HG02642 (cell line): ENCODE measurements around the gene NPDC1.
"Not testable (repeated sequence)": the region's sequence is repeated elsewhere in the genome, so short reads cannot be mapped to it uniquely, and the experiment has no call there.

ENCODE experiments used
- ATAC-seq: cut with Tn5 transposase; IDR thresholded peaks from one replicate; pipeline ENCODE4 v1.9.1; 2021; ENCODE audit warnings: mild to moderate bottlenecking; ENCODE audit not compliant: unreplicated experiment, poor library complexity

NPDC1 gene

DNA sequence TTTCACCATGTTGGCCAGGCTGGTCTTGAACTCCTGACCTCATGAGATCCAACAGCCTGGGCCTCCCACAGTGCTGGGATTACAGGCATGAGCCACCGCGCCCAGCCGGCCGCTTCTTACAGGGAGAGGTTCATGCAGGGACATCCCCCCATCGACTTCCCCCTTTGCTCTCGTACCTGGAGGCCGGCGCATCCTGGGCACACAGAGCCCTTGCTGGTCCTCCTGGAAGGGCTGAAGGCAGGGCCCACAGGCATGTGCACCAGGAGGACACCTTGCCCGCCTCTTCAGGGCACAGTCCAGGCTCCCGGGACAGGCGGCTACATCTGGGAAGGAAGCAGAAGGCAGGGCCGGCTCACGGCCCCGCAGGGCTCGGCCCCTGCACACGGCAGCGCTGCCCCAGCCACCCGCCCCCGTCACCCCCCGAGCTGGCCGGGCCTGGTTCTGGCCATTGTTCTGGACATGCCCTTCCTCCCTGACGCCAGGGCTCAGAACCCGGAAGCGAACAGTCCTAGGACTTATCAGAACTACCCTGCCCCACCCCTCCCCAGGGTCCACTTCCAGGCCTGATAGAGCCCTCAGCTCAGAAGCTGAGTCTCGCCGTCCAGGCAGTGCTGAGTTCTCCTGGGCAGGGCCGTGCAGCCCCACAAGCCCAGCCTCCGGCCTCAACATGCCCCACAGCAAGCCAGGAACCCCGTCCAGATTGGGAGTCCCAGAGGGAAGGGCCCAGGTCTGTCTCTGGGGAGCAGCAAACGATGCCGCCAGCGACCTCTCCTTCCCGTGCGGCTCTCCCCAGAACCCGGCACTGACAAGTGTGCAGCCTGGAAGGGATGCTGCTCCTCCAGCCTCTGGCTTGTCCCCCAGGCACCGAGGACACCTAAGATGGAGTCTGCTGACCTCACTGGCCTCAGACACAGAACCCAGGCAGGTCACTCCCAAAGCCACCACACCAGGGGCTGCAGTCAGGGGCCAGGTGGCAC is 2.9 kb downstream of the NPDC1 start:
- no peak for ATAC-seq

DNA sequence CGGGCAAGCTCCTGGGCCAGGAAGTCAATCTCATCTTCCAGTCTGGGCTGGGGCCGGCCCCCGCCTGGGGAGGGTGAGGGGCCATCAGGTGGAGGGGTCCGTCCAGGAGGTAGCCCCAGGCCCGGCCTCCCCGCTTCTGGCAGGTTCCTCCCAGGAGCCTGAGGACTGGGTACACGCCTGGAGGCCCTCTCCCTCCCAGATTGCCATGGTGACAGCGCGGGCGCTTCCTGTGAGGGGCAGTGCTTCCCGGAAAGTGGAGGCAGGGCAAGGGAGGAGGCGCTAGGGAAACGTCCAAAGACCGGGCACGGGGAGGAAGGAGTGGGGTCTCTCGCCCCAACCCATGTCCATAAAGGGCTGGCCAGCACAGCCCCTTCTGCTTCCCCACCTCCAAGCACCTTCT is 4.9 kb downstream of the NPDC1 start:
- ATAC-seq: no peak

- ATAC-seq: no peak
Measured at GRCh38 chr9:137040568-137040967, 5.4 kb downstream of the NPDC1 start.

GRCh38 chr9:137039611-137040366 is 6.2 kb downstream of the NPDC1 start:
- ATAC-seq: no peak

DNA sequence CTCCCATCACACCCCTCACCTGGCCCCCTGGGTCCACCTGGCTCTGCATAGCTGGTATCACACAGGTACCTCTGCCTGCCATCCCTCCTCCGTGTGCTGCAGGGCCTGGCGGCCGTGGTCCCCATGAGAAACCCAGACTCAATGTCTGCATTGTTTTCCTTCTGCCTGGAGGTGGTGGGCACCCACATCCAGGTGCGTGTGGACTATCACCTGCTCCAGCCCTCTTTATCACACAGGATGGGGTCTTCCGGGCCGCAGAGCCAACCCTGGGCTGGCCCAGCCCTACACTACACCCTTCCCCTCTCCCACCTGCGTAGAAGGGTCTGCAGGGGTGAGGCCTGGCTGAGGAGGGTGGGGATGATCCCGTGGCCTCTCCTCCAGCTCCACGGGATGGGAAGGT is 7.1 kb downstream of the NPDC1 start:
- ATAC-seq: no peak

GRCh38 chr9:137037483-137037882 is 8.5 kb downstream of the NPDC1 start:
- ATAC-seq: no peak

- ATAC-seq: no peak
Measured at GRCh38 chr9:137037035-137037434, 8.9 kb downstream of the NPDC1 start.

DNA sequence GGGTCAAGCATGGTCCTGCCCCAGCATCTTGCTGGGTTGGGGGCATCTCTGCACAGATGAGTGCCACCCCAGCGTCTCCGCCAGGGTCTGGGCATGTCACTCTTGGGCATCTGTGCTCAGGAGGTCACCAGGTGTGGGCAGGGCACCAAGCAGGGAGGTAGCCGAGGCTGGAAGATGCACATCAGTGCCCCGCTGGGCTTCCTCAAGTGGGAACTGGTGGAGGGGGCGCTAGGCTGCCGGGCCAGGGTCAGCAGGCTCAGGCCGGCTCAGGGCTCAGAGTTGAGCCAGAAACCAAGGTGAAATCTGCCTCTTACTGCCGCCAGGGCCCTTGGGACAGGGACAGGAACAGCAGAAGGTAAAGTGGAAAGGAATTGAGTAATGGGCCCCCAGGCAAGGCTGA is 10.0 kb downstream of the NPDC1 start:
- ATAC-seq: no peak

DNA sequence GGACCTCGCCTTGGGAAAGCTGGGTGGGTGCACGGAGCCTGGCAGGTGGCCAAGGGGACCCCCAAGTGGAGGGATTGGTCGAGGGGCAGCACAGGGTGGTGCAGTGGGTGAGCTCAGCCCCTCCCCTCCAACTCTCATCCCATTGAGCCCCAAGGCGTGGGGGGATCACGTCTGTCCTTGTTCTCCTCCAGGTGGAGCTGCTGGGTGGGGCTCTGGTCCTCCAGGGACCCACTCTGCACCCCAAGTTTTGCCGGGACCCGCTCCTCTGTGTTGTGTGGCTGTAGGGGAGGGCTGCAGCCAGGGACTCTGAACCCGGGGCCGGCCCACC is 10.5 kb downstream of the NPDC1 start:
- peak; percentile 2 for ATAC-seq

GRCh38 chr9:137034709-137035506 is 11.1 kb downstream of the NPDC1 start:
- peak; percentile 67 for ATAC-seq

GRCh38 chr9:137034039-137034708 is 11.8 kb downstream of the NPDC1 start:
- no peak for ATAC-seq

- ATAC-seq: not testable (repeated sequence)
Measured at GRCh38 chr9:137033481-137033880, 12.5 kb downstream of the NPDC1 start.

DNA sequence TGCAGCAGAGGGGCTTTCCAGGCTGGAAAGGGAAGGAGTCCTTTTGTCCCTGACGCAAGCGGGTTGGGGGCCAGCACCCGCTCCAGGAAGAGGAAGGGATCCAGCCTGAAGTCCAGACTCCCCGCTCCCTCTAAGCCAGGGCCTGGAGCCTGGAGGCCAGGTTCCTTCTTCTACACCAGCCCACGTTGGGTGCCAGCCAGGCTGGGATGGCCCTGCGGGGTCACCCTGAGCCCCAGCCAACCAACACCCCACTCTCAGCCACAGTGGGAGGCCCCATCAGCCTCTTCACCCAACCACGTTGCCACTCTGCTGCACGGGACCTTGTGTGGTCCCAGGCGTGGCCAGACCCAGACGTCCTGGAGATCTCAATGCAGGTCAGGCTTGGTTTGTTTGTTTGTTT is 13.1 kb downstream of the NPDC1 start:
- no peak for ATAC-seq

GRCh38 chr9:137031904-137032640 is 13.9 kb downstream of the NPDC1 start, which contains the start of gene FUT7:
TSS of gene FUT7 (minus strand) at chr9:137032088. CDS start at chr9:137031991, 97 bp downstream.
- ATAC-seq: no peak

DNA sequence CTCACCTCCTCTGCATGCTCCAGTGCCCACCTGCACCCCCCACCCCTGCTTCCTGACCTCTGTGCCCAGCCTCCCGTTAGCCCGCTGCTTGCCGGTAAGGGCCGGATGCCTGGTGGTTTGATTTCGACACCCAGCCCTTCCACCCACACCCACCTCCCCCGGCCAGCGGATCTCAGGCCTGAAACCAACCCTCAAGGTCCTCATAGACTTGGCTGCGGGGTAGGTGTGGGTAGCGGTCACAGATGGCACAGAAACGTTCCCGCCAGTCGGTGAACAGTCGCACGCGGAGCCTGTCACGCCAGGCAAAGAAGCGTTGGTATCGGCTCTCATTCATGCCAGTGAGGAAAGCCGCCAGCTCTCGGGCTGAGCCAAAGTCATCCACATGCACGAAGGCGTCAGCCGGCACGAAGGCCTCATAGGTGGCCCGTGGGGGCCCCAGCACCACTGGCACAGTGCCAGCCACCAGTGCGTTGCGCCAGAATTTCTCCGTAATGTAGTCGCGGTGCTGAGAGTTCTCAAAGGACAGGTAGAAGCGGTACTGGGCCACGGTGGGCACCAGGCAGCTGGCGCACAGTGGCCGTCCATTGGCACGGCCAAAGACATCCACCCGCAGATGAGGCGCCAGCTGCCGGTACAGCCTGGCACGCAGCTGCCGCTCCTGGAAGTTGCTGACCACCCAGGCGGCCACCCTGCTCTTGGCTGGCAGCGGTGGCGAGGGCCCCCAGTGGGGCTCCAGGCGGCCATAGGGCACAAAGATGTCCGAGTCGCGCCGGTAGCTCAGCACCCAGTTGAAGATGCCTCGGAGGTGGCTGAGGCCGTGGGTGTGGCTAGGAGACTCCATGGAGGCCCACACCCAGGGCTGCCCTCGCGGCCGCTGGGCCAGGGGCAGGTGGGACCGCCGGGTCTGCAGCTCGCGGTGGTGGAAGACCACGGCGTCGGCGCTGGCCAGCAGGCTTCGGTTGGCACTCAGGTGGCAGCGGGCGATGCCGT is 15.1 kb downstream of the NPDC1 start:
- ATAC-seq: no peak

DNA sequence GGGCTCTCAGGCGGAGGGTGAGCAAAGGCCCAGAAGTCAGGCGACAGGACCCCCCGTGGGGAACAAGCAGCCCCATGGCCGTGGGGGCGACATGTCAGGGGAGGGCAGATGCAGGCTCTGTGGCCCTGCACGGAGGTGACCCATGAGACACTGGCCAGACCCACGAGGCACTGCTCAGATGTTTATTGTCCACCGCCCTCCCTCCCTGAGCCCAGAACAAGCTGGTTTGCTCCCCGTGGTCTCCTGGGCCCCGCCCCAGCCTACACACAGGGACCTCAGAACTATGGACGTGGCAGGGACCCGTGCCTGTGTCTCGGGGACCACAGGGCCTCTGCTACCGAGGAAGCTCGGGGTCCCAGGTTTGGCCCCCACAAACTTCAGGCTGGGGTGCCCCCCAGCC is 16.0 kb downstream of the NPDC1 start:
- no peak for ATAC-seq

DNA sequence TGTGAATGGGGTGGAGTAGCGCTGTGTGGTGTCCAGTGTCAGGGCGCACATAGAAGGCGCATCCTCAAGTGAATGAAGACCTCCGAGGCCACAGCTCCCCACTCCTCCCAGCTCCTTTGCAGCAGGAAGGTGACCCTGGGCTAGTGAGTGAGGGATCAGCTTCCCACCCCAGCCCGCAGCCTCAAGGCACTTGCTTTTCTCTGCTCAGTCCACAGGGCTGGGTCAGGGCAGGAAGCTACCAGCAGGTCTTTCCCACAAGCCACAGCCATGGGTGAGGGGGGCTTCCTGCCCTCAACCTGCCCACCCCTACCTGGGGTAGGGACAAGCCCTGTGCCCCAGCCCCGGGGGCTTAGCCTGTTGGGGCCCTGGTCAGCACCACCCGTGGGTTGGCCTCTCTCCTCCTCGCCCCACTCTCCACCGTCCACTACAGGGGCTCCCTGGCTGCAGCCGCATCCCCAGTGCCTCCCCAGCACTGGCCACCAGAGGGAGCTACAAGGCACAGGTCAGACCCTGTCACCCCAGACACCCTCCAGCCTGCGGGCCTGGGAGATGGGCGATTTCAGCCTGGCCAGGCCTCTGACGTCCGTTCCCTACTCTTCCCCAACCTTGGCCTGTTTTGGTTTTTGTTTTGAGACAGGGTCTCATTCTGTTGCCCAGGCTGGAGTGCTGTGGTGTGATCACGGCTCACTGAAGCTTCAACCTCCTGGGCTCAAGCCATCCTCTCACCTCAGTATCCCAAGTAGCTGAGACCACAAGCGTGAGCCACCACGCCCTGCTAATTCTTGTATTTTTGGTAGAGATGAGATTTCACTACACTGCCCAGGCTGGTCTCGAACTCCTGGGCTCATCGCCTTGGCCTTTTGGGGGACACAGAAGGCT is 16.7 kb downstream of the NPDC1 start:
- ATAC-seq: no peak
